ENCODE results near the gene SAMD4B. TPM values are rescaled to one million over a fixed set of nuclear protein-coding genes. Genes with fewer than 3 reads are reported as not detected.

Gene SAMD4B
- total and polyA plus RNA-seq, 9 of the 15 experiments (the other 6 are each of a cell fraction or from before 2014, with no cell fraction given) = 3.4 to 90.5 (median 38.0) TPM

DNA sequence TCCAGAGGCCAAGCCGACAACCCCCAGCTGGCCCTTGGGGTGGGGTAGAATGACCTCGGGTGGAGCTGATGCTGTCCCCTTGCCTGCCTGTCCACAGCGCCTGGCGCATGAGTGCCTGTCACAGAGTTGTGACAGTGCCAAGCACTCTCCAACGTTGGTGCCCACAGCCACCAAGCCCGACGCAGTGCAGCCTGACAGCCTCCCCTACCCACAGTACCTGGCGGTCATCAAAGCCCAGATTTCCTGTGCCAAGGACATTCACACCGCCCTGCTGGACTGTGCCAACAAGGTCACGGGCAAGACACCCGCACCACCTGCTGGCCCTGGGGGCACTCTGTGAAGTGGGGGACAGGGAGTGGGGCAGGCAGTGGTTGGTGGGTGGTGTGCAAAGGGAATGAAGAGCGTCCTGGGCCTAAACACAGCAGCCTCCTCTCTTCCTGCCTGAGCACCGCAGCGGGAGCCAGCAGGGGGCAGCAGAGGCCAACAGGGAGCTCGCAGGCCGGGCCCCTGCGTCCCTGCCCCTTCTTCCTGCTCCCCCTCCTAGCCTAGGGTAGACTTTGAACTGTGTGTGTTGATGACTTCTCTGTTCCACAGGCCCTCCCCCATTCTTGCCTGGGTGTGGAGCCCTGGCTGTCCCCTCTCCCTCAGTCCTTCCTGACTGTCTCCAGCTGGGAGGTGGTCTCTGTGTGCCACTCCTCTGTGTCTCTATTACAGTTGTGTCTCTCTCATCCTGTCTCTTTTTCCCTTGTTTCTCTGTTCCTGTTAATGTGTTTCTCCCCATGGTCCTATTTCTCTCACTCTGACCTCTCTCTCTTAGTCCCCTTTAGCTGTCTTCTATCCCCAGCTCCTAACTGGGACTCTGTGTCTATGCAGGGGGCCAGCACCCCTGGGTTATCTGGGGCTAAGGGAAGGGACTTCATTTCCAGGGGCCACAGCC lies 55.4 kb downstream of the SAMD4B start (continued):
- TF ChIP-seq THRB (CRISPR knock-in tag; conservative IDR thresholded peaks at IDR 0.05) = 0 out of 2 replicates have a peak, but pooled peaks have one; percentile 4
- peak; percentile 81 for TF ChIP-seq SP1 (CRISPR knock-in tag; IDR thresholded peaks at IDR 0.05)
- TF ChIP-seq STAG1 (CRISPR knock-in tag; IDR thresholded peaks at IDR 0.05; ENCODE audit: borderline replicate concordance) = peak; percentile 58; the same call in 1 of the 2 replicates
- peak; percentile 24; the same call in 1 of the 2 replicates for TF ChIP-seq DPF2 (IDR thresholded peaks at IDR 0.05)
- TF ChIP-seq ZKSCAN1 (IDR thresholded peaks at IDR 0.05; ENCODE audit: low read depth, low read length) = peak; percentile 48; the same call in 1 of the 2 replicates
- no peak for TF ChIP-seq STAT6 (CRISPR knock-in tag; IDR thresholded peaks at IDR 0.05)
- TF ChIP-seq CBX1 (IDR thresholded peaks at IDR 0.05; ENCODE audit: low read depth) = peak; percentile 79; the same call in 1 of the 2 replicates
- TF ChIP-seq ZNF318 (IDR thresholded peaks at IDR 0.05; ENCODE audit: borderline replicate concordance in 1 of 2, low read depth in 1 of 2) = no peak
- no peak for TF ChIP-seq ADNP (tag; IDR thresholded peaks at IDR 0.05)
- peak; percentile 36; the same call in 1 of the 2 replicates for TF ChIP-seq PHF21A (IDR thresholded peaks at IDR 0.05; ENCODE audit: borderline replicate concordance, low read depth)
- TF ChIP-seq ARID2 (IDR thresholded peaks at IDR 0.05) = peak; percentile 96
- TF ChIP-seq SRF (CRISPR knock-in tag; IDR thresholded peaks at IDR 0.05) = no peak

Measured in K562 (cell line).